Measurements from ENCODE around the gene TUBB3. TPM values are rescaled to one million over a fixed set of nuclear protein-coding genes. Genes with fewer than 3 reads are reported as not detected.
"Not testable (repeated sequence)": the region's sequence is repeated elsewhere in the genome, so short reads cannot be mapped to it uniquely, and the experiment has no call there.

Gene TUBB3
- total RNA-seq, 1 experiment from 2014 or later, result 443 TPM

DNA sequence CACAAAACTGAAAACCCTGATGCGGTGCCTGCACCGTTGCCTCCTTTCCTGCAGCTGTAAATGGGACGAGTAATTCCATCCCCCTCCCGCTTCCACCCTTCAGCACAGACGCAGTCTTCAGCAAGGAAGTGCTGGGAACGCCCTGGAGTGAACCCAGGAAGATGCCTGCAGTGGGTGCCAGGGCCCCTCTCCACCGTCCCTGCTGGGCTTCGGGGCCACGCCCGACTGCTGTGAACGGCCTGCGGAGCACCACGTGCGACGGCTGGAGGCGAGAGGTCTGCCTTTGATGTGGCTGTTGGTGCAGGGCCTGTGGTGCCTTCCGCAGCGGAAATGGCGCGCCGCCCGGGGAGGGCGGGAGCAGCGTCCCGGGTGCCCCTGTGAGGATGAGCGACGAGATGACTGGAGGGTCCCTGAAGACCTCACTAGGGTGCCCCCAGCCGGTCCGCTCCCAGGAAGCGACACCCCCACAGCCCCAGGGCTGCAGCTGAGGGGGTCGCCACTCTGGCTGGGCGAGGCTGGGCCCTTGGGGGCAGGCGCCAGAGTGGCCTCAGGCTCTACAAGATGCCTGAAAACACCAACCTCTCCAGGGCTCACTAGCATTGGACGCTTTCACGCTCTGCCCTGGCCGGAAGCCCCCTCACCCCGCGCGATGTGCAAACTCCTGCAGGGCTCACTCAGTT is 5.2 kb upstream of the TUBB3 start:
- peak; percentile 79 for DNase-seq (ENCODE audit: low read depth)

DNA sequence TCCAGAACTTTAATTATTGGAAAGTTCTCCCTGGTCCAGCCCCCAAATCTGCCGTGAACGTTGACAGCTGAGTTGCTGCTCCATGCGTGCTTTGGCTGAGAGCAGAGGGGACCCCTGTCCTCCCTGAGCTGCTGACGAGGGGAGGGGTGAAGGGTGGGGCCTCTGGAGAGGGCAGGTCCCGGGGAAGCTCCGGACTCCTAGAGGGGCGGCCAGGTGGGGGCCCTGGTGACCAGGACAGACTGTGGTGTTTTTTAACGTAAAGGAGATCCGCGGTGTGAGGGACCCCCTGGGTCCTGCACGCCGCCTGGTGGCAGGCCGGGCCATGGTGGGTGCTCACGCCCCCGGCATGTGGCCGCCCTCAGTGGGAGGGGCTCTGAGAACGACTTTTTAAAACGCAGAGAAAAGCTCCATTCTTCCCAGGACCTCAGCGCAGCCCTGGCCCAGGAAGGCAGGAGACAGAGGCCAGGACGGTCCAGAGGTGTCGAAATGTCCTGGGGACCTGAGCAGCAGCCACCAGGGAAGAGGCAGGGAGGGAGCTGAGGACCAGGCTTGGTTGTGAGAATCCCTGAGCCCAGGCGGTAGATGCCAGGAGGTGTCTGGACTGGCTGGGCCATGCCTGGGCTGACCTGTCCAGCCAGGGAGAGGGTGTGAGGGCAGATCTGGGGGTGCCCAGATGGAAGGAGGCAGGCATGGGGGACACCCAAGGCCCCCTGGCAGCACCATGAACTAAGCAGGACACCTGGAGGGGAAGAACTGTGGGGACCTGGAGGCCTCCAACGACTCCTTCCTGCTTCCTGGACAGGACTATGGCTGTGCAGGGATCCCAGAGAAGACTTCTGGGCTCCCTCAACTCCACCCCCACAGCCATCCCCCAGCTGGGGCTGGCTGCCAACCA is 4.4 kb upstream of the TUBB3 start, which contains the start of gene MC1R:
MC1R (plus strand) TSS at position 410 of the 895 bp plus-strand sequence; CDS start at position 807, 397 bp downstream.
- peak; percentile 27 for DNase-seq (ENCODE audit: low read depth)

DNA sequence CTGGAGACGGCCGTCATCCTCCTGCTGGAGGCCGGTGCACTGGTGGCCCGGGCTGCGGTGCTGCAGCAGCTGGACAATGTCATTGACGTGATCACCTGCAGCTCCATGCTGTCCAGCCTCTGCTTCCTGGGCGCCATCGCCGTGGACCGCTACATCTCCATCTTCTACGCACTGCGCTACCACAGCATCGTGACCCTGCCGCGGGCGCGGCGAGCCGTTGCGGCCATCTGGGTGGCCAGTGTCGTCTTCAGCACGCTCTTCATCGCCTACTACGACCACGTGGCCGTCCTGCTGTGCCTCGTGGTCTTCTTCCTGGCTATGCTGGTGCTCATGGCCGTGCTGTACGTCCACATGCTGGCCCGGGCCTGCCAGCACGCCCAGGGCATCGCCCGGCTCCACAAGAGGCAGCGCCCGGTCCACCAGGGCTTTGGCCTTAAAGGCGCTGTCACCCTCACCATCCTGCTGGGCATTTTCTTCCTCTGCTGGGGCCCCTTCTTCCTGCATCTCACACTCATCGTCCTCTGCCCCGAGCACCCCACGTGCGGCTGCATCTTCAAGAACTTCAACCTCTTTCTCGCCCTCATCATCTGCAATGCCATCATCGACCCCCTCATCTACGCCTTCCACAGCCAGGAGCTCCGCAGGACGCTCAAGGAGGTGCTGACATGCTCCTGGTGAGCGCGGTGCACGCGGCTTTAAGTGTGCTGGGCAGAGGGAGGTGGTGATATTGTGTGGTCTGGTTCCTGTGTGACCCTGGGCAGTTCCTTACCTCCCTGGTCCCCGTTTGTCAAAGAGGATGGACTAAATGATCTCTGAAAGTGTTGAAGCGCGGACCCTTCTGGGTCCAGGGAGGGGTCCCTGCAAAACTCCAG is 3.4 kb upstream of the TUBB3 start:
- DNase-seq (ENCODE audit: low read depth), result no peak

GRCh38 chr16:89920723-89921122 is 2.4 kb upstream of the TUBB3 start:
- DNase-seq (ENCODE audit: low read depth), result no peak

GRCh38 chr16:89921131-89921701 is 1.9 kb upstream of the TUBB3 start:
- no peak for DNase-seq (ENCODE audit: low read depth)

DNA sequence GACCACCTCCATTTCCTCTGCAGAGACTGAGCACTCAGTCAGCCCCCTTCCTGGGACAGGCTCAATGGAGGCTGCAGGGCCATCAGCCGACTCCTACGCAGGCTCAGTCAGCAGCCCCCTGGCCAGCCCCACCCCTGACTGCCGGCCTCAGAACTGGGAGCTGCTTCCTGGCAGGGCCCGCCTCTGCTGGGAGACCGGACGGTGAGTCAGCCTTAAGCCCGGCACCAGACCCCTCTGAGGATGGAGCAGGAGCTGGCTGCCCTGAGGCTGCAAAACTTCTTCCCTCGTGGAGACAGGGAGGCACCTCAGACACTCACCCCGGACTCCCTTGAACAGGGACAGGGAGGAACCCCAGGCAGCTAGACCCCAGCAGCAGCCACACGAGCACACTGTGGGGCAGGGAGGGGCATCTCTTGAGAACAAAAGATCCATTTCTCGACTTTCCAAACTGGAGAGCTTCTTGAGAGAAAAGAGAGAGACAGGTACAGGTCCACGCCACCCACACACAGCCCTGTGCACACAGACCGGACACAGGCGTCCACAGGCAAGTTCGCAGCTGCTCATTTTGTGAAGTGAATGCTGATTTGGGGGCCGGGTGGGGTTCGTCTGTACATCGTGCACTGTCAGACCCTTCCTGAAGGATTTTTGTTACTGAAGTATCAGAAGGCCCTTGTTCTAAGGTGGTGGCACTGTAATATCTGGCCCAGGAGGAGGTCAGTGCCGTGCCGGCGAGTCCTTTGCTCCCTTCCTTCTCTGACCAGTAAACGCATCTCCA is 1.3 kb upstream of the TUBB3 start:
- DNase-seq (ENCODE audit: low read depth), result peak; percentile 91

GRCh38 chr16:89922477-89922883 is 662 bp upstream of the TUBB3 start:
- peak; percentile 95 for DNase-seq (ENCODE audit: low read depth)

GRCh38 chr16:89923640-89924296 is 626 bp downstream of the TUBB3 start:
- DNase-seq (ENCODE audit: low read depth), result no peak

GRCh38 chr16:89924297-89924924 is 1.3 kb downstream of the TUBB3 start:
- peak; percentile 84 for DNase-seq (ENCODE audit: low read depth)

DNA sequence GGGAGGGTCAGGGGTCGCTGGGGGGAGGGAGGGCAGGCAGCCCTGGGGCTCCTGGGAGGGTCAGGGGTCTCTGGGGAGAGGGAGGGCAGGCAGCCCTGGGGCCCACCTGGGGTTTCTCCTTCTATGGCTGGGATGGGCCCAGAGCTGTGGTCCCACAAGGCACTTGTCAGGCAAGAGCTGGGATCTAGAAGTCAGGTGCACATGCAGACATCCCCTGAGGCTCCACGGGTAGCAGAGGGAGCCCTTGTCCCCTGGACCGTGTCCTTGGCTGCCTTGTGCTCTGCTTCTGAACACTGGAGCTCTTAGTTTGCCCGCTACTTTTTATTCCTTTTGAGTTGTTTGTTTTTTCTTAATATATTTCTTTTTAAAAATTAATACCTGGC is 1.8 kb downstream of the TUBB3 start:
- DNase-seq (ENCODE audit: low read depth), result no peak

DNA sequence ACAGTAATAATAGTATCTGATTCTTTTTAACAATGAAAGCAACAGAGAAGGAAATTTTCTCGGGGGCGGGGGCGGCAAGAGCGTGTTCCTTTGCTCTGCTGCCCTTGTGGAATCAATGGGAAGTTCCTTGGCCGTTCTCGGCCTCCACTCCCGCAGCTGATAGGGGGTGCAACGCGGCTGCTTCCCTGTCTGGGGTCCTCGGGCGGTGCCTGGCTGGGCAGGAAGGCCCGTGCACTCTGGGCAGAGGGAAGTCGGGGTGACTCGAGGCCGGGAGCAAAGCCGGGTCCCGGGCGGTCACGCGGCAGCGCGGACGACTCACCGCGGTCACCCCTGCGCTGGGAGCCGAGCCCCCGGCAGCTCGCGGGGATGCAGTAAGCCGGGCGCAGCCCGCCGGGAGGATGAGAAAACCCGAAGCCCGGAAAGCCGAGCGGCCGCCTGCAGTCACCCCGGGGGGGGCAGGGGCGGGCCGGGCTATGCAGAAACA is 2.5 kb downstream of the TUBB3 start:
- no peak for DNase-seq (ENCODE audit: low read depth)

DNA sequence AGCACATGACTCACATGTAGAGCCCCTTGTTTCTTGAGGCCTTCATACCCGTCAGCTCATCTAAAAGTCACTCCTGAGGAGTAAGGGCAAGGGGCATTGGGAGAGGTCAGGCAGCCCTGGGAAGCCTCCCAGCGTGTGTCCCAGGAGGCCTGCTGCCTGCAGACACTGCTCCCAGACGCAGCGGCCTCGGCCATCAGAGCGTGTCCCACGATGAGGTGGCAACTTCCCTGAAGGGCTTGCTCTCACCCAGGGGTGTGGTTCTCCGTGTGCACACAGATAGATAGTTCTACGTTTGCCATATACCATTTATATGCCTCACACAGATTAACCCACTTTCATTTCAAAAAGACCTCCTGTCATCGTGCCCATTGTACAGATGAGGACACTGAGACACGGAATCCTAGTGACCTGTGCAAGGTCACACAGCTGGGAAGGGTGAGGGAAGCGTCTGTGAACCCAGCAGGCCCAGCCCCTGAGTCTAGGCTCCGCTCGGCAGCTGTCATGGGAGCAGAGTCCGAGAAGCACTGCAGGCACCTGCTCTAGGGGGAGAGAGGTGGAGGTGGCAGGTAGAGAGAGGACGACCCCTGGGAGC is 8.3 kb downstream of the TUBB3 start:
- no peak for DNase-seq (ENCODE audit: low read depth)

- no peak for DNase-seq (ENCODE audit: low read depth)
Observed at GRCh38 chr16:89931964-89932363, 8.8 kb downstream of the TUBB3 start.

GRCh38 chr16:89934019-89934418 is 10.9 kb downstream of the TUBB3 start:
- DNase-seq (ENCODE audit: low read depth), result not testable (repeated sequence)

GRCh38 chr16:89934611-89935553 is 11.7 kb downstream of the TUBB3 start:
- DNase-seq (ENCODE audit: low read depth), result no peak

DNA sequence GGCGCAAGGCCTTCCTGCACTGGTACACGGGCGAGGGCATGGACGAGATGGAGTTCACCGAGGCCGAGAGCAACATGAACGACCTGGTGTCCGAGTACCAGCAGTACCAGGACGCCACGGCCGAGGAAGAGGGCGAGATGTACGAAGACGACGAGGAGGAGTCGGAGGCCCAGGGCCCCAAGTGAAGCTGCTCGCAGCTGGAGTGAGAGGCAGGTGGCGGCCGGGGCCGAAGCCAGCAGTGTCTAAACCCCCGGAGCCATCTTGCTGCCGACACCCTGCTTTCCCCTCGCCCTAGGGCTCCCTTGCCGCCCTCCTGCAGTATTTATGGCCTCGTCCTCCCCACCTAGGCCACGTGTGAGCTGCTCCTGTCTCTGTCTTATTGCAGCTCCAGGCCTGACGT is 12.5 kb downstream of the TUBB3 start:
- not testable (repeated sequence) for DNase-seq (ENCODE audit: low read depth)

- no peak for DNase-seq (ENCODE audit: low read depth)
Observed at GRCh38 chr16:89936034-89936433, 12.9 kb downstream of the TUBB3 start.

DNA sequence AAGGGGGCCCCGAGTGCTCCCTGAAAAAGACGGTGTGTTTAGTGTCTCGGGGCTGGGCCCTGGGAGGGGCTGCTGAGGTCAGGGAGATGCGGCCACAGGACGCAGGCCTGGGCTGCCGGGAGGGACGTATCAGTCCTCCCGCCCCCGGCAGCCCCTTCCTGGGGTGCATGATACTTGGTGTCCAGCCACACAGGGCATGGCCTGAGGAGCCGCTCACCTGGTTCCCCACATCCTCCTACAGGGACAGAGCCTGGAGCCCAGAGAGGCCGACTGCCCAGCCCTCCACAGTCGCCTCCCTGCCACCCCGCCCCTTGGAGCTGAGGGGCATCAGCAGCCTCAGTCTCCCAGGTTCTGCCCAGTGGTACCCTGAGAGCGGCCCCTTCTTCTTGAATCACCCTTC is 13.4 kb downstream of the TUBB3 start:
- no peak for DNase-seq (ENCODE audit: low read depth)
